SK-N-SH (cell line): ENCODE measurements around the gene MROH7. TPM values are rescaled to one million over a fixed set of nuclear protein-coding genes. Genes with fewer than 3 reads are reported as not detected.

ENCODE experiments used
- CTCF ChIA-PET: fragments of 300-600, 350-600 bp; formaldehyde crosslinking; extraction: SDS; loops from one replicate; lab custom pipeline; 2021; lab: Yijun Ruan, JAX
- POLR2A ChIA-PET: fragments of 350-600 bp; sonication (Branson Sonifier 250); formaldehyde crosslinking; extraction: SDS; loops from one replicate; lab custom pipeline; 2020; ENCODE audit warnings: antibody characterized with exemption, inconsistent platforms; lab: Yijun Ruan, JAX
- DNase-seq: peaks from one replicate; pipeline ENCODE4 v3.0.0; 2012
- H2AFZ ChIP-seq: fragments of 200-600 bp; sonication (generic); 2 replicates; pipeline ENCODE4 v1.8.1; 2016; ENCODE audit warnings: antibody characterized with exemption, mild to moderate bottlenecking, low read depth
- H3F3A ChIP-seq: fragments of 200-600 bp; sonication (generic); replicated peaks from 2 replicates; pipeline ENCODE3; 2016; ENCODE audit warnings: antibody characterized with exemption, mild to moderate bottlenecking; ENCODE audit not compliant: insufficient read depth
- H3K27ac ChIP-seq, 2 experiments: fragments of 200-500 bp in 1 of 2; fragments of 200-600 bp in 1 of 2; sonication (Bioruptor generic) in 1 of 2; sonication (generic), shearing (Covaris generic) in 1 of 2; 2 replicates each; pipeline versions ENCODE4 v1.5.1 to v1.6.1; 2014 to 2016; ENCODE audit warnings: low read depth in 2 of 2, inconsistent platforms in 1 of 2, low read length in 1 of 2, mild to moderate bottlenecking in 1 of 2, mixed read lengths in 1 of 2
- H3K27me3 ChIP-seq: fragments of 200-600 bp; sonication (generic), shearing (Covaris generic); 2 replicates; pipeline ENCODE4 v1.6.1; 2016; ENCODE audit warnings: mixed run types; ENCODE audit not compliant: insufficient read depth
- H3K36me3 ChIP-seq, 2 experiments: fragments of 200-500 bp in 1 of 2; fragments of 200-600 bp in 1 of 2; sonication (Bioruptor generic) in 1 of 2; sonication (generic) in 1 of 2; replicated peaks in 1 of 2; 2 replicates each; pipeline versions ENCODE3 to v1.5.1; 2014 to 2016; ENCODE audit warnings: low read length in 1 of 2, mild to moderate bottlenecking in 1 of 2; ENCODE audit not compliant: insufficient read depth in 2 of 2, control insufficient read depth in 1 of 2
- H3K4me1 ChIP-seq, 2 experiments: fragments of 200-500 bp in 1 of 2; fragments of 200-600 bp in 1 of 2; sonication (Bioruptor generic) in 1 of 2; sonication (generic), shearing (Covaris generic) in 1 of 2; 2 replicates each; pipeline versions ENCODE4 v1.5.1 to v1.6.1; 2014 to 2016; ENCODE audit warnings: low read depth in 1 of 2, low read length in 1 of 2, mixed run types in 1 of 2; ENCODE audit not compliant: insufficient read depth in 2 of 2, control insufficient read depth in 1 of 2
- H3K4me2 ChIP-seq: fragments of 200-600 bp; sonication (generic), shearing (Covaris generic); 2 replicates; pipeline ENCODE4 v1.6.1; 2017; ENCODE audit warnings: mixed run types
- H3K4me3 ChIP-seq, 2 experiments: fragments of 200-500 bp in 1 of 2; fragments of 200-600 bp in 1 of 2; sonication (Bioruptor generic) in 1 of 2; sonication (generic), shearing (Covaris generic) in 1 of 2; 2 replicates each; pipeline versions ENCODE4 v1.5.1 to v1.8.1; 2014 to 2016; ENCODE audit warnings: low read depth in 2 of 2, inconsistent platforms in 1 of 2, low read length in 1 of 2, mild to moderate bottlenecking in 1 of 2, mixed read lengths in 1 of 2, moderate library complexity in 1 of 2
- H3K79me2 ChIP-seq: fragments of 200-600 bp; sonication (generic); 2 replicates; pipeline ENCODE4 v1.8.1; 2017; ENCODE audit warnings: mild to moderate bottlenecking; ENCODE audit not compliant: insufficient read depth
- H3K9ac ChIP-seq: fragments of 200-600 bp; sonication (generic); 2 replicates; pipeline ENCODE4 v1.6.1; 2017; ENCODE audit warnings: mixed run types
- H3K9me2 ChIP-seq: fragments of 200-600 bp; sonication (generic); 2 replicates; pipeline ENCODE4 v1.6.1; 2017; ENCODE audit warnings: mixed run types
- H3K9me3 ChIP-seq: fragments of 200-600 bp; sonication (generic); 2 replicates; pipeline ENCODE4 v1.6.1; 2017; ENCODE audit warnings: mixed run types, mild to moderate bottlenecking, moderate library complexity
- H4K20me1 ChIP-seq: fragments of 200-600 bp; sonication (generic); 2 replicates; pipeline ENCODE4 v1.6.1; 2017; ENCODE audit warnings: mild to moderate bottlenecking, mixed run types; ENCODE audit not compliant: insufficient read depth
- CHD2 ChIP-seq: fragments of 150-350 bp; IDR thresholded peaks from 2 replicates; pipeline ENCODE4 v1.6.1; 2018; ENCODE audit warnings: low read length; ENCODE audit not compliant: partially characterized antibody
- ELF1 ChIP-seq: IDR thresholded peaks from 2 replicates; pipeline ENCODE4 v1.4.0; 2012
- FOSL2 ChIP-seq: IDR thresholded peaks from 2 replicates; pipeline ENCODE4 v1.4.0; 2012; ENCODE audit warnings: low read depth, mild to moderate bottlenecking, moderate library complexity, borderline replicate concordance
- FOXJ3 ChIP-seq: sonication (generic); formaldehyde crosslinking; IDR thresholded peaks from 2 replicates; pipeline ENCODE4 v1.5.1; 2020; ENCODE audit warnings: mild to moderate bottlenecking, missing genetic modification reagents
- GABPA ChIP-seq: IDR thresholded peaks from 2 replicates; pipeline ENCODE4 v1.4.0; 2012; ENCODE audit warnings: low read depth, mild to moderate bottlenecking
- MEF2A ChIP-seq: IDR thresholded peaks from 2 replicates; pipeline ENCODE4 v1.4.0; 2012; ENCODE audit warnings: low read depth, borderline replicate concordance
- MXI1 ChIP-seq: IDR thresholded peaks from 2 replicates; pipeline ENCODE4 v1.6.1; 2012; ENCODE audit warnings: mild to moderate bottlenecking, low read depth, low read length, improper control_type of control experiment
- NFIC ChIP-seq: IDR thresholded peaks from 2 replicates; pipeline ENCODE4 v1.4.0; 2012; ENCODE audit warnings: borderline replicate concordance
- NRF1 ChIP-seq: IDR thresholded peaks from 2 replicates; pipeline ENCODE4 v1.6.1; 2012; ENCODE audit warnings: low read depth, mild to moderate bottlenecking, low read length
- RCOR1 ChIP-seq: fragments of 150-350 bp; IDR thresholded peaks from 2 replicates; pipeline ENCODE4 v1.6.1; 2017; ENCODE audit warnings: antibody characterized with exemption, low read length
- RFX5 ChIP-seq: IDR thresholded peaks from 2 replicates; pipeline ENCODE4 v1.6.1; 2012; ENCODE audit warnings: mild to moderate bottlenecking, improper control_type of control experiment, low read length
- SIN3A ChIP-seq: IDR thresholded peaks from 2 replicates; pipeline ENCODE4 v1.6.1; 2012; ENCODE audit warnings: low read depth, mild to moderate bottlenecking, low read length, moderate library complexity, borderline replicate concordance
- SMC3 ChIP-seq: IDR thresholded peaks from 2 replicates; pipeline ENCODE4 v1.6.1; 2012; ENCODE audit warnings: low read depth, low read length, improper control_type of control experiment
- TAF1 ChIP-seq: IDR thresholded peaks from 2 replicates; pipeline ENCODE4 v1.6.1; 2012; ENCODE audit warnings: low read depth, mild to moderate bottlenecking, low read length, moderate library complexity, borderline replicate concordance
- TCF12 ChIP-seq: IDR thresholded peaks from 2 replicates; pipeline ENCODE4 v1.4.0; 2012
- TEAD4 ChIP-seq: IDR thresholded peaks from 2 replicates; pipeline ENCODE4 v1.4.0; 2012; ENCODE audit warnings: mild to moderate bottlenecking, borderline replicate concordance; ENCODE audit not compliant: insufficient read depth
- WGBS: methylation state at CpG from one replicate; pipeline ENCODE4 v1.1.6; 2017; ENCODE audit warnings: low lambda C conversion rate; 5-methylcytosine and 5-hydroxymethylcytosine counted together
- polyA plus RNA-seq, 3 experiments: library from polyadenylated mRNA; depleted of rRNA; stranded (reverse); fragments of >200 nt; gene quantifications; 2 replicates each; pipeline ENCODE4 v1.2.3, GENCODE V29; 2012
- TF ChIP-seq, protein P1 (sequence below): IDR thresholded peaks from 2 replicates; pipeline ENCODE4 v1.6.1; 2012; ENCODE audit warnings: mild to moderate bottlenecking, low read depth, low read length, moderate library complexity
- TF ChIP-seq, protein P2 (sequence below): IDR thresholded peaks from 2 replicates; pipeline ENCODE4 v1.4.0; 2012; ENCODE audit warnings: low read depth, borderline replicate concordance
- TF ChIP-seq, protein P3 (sequence below): fragments of 150-350 bp; IDR thresholded peaks from 2 replicates; pipeline ENCODE4 v1.6.1; 2017; ENCODE audit warnings: antibody characterized with exemption, low read length, low read depth, borderline replicate concordance

Gene MROH7
- polyA plus RNA-seq, 1 of the 3 experiments (the other 2 are of a cell fraction), result 0.51 TPM

DNA sequence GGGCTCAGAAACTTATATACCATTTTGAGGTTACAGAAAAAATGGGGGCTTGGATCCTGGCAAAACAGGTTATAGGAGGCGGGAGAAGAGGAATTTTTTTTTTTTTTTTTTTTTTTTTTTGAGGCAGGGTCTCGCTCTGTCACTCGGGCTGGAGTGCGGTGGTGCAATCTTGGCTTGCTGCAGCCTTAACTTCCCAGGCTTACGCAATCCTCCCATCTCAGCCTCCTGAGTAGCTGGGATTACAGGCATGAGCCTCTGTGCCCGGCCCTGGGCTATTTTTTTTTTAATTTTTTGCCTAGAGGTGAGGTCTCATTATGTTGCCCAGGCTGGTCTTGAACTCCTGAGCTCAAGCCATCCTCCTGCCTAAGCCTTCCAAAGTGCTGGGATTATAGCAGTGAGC lies 24.7 kb downstream of the MROH7 start:
- ChIA-PET POLR2A (no interaction called here), CTCF (no interaction called here)
- Histone ChIP-seq H3K9ac (no peak overlapping the region), H3K9me2 (no peaks in the 10 kb centered on the region), H3K79me2 (no peaks in the 10 kb centered on the region), H3K9me3 (no peaks in the 10 kb centered on the region), H3K36me3 (no peaks in the 10 kb centered on the region), H3K27me3 (no peaks in the 10 kb centered on the region), H3K27ac (no peak overlapping the region), H3K4me1 (no peaks in the 10 kb centered on the region), H3K4me3 (no peak overlapping the region), H3K4me2 (no peak overlapping the region), H2AFZ (no peak overlapping the region), H3F3A (no peaks in the 10 kb centered on the region), H4K20me1 (no peaks in the 10 kb centered on the region)
- WGBS, result 79% methylated on average over 6 of the region's 6 CpGs
- no peak for TF ChIP-seq CHD2
- no peak for TF ChIP-seq NFIC
- no peak for TF ChIP-seq MXI1
- TF ChIP-seq GABPA, result no peak
- TF ChIP-seq RFX5, result no peak
- no peak for TF ChIP-seq MEF2A
- TF ChIP-seq FOXJ3 (CRISPR knock-in tag), result no peak
- TF ChIP-seq ELF1, result no peak
- no peak for TF ChIP-seq FOSL2
- TF ChIP-seq SMC3, result no peak
- TF ChIP-seq TAF1, result no peak
- TF ChIP-seq, protein P1, sequence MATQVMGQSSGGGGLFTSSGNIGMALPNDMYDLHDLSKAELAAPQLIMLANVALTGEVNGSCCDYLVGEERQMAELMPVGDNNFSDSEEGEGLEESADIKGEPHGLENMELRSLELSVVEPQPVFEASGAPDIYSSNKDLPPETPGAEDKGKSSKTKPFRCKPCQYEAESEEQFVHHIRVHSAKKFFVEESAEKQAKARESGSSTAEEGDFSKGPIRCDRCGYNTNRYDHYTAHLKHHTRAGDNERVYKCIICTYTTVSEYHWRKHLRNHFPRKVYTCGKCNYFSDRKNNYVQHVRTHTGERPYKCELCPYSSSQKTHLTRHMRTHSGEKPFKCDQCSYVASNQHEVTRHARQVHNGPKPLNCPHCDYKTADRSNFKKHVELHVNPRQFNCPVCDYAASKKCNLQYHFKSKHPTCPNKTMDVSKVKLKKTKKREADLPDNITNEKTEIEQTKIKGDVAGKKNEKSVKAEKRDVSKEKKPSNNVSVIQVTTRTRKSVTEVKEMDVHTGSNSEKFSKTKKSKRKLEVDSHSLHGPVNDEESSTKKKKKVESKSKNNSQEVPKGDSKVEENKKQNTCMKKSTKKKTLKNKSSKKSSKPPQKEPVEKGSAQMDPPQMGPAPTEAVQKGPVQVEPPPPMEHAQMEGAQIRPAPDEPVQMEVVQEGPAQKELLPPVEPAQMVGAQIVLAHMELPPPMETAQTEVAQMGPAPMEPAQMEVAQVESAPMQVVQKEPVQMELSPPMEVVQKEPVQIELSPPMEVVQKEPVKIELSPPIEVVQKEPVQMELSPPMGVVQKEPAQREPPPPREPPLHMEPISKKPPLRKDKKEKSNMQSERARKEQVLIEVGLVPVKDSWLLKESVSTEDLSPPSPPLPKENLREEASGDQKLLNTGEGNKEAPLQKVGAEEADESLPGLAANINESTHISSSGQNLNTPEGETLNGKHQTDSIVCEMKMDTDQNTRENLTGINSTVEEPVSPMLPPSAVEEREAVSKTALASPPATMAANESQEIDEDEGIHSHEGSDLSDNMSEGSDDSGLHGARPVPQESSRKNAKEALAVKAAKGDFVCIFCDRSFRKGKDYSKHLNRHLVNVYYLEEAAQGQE, result no peak
- no peak for TF ChIP-seq SIN3A
- no peak for DNase-seq

DNA sequence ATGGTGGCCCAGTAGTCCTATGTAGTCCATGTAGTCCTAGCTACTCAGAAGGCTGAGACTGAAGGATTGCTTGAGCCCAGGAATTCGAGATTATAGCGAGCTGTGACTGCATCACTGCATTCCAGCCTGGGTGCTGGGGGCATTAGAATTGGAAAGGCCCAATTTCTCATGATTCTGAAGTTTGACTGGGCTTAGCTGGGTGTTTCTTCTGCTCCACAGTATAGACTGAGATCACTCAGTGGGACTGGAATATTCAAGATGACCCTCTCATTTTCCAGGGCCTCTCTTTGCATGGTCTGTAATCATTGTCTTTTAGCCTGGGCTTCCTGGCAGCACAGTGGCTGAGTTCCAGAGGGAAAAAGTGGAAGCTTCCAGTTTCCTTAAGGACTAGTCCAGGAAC lies 26.2 kb downstream of the MROH7 start:
- 57% methylated on average over 2 of the region's 2 CpGs for WGBS
- ChIA-PET POLR2A (no interaction called here), CTCF (interaction anchor here (0.8 kb wide), 1 partner anchor 18 kb away, joined by 3 read pairs; no protein-coding TSS in a partner anchor)
- Histone ChIP-seq H3K4me1 (no peaks in the 10 kb centered on the region), H3K4me2 (no peak overlapping the region), H3K79me2 (no peaks in the 10 kb centered on the region), H4K20me1 (no peaks in the 10 kb centered on the region), H2AFZ (no peak overlapping the region), H3K4me3 (no peak overlapping the region), H3F3A (no peaks in the 10 kb centered on the region), H3K27ac (no peak overlapping the region), H3K9ac (no peak overlapping the region), H3K27me3 (no peaks in the 10 kb centered on the region), H3K36me3 (no peaks in the 10 kb centered on the region), H3K9me2 (no peaks in the 10 kb centered on the region), H3K9me3 (no peaks in the 10 kb centered on the region)
- no peak for DNase-seq
- TF ChIP-seq NRF1 (no peak), TCF12 (no peak), RCOR1 (no peak), RFX5 (no peak), CHD2 (no peak), TEAD4 (no peak), MXI1 (no peak), SMC3 (no peak)
- TF ChIP-seq, protein P2, sequence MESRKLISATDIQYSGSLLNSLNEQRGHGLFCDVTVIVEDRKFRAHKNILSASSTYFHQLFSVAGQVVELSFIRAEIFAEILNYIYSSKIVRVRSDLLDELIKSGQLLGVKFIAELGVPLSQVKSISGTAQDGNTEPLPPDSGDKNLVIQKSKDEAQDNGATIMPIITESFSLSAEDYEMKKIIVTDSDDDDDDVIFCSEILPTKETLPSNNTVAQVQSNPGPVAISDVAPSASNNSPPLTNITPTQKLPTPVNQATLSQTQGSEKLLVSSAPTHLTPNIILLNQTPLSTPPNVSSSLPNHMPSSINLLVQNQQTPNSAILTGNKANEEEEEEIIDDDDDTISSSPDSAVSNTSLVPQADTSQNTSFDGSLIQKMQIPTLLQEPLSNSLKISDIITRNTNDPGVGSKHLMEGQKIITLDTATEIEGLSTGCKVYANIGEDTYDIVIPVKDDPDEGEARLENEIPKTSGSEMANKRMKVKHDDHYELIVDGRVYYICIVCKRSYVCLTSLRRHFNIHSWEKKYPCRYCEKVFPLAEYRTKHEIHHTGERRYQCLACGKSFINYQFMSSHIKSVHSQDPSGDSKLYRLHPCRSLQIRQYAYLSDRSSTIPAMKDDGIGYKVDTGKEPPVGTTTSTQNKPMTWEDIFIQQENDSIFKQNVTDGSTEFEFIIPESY, result no peak
- TF ChIP-seq, protein P3, sequence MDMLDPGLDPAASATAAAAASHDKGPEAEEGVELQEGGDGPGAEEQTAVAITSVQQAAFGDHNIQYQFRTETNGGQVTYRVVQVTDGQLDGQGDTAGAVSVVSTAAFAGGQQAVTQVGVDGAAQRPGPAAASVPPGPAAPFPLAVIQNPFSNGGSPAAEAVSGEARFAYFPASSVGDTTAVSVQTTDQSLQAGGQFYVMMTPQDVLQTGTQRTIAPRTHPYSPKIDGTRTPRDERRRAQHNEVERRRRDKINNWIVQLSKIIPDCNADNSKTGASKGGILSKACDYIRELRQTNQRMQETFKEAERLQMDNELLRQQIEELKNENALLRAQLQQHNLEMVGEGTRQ, result no peak
- TF ChIP-seq, protein P1, result no peak
